Measurements from ENCODE around the gene MGLL. TPM values are rescaled to one million over a fixed set of nuclear protein-coding genes. Genes with fewer than 3 reads are reported as not detected.

Gene MGLL
- total RNA-seq, 6 experiments from 2014 or later: 128 to 144 (median 129) TPM

- no peak for TF ChIP-seq CTCF (IDR thresholded peaks at IDR 0.05)
- DNase-seq: no peak
- H3K27ac Mint-ChIP-seq: peak overlapping the region; percentile 91
- 0 out of 2 replicates have a peak, but pooled peaks cover 9% of the 10 kb centered on the region for H3K36me3 Mint-ChIP-seq (ENCODE audit: low read depth)
- H3K27me3 Mint-ChIP-seq (ENCODE audit: insufficient read depth): no peaks in the 10 kb centered on the region
- peaks cover 92% of the 10 kb centered on the region for H3K4me1 Mint-ChIP-seq (ENCODE audit: low read depth)
- H3K9me3 Mint-ChIP-seq: no peaks in the 10 kb centered on the region
- no peak overlapping the region for H3K4me3 Mint-ChIP-seq
These were observed 75.2 kb downstream of the MGLL start for GRCh38 chr3:127747066-127747465.

- Mint-ChIP-seq H3K4me3 (no peak overlapping the region; the same call in 1 of the 2 replicates), H3K9me3 (no peaks in the 10 kb centered on the region), H3K27ac (peak overlapping the region; percentile 91), H3K36me3 (ENCODE audit: low read depth) (0 out of 2 replicates have a peak, but pooled peaks cover 13% of the 10 kb centered on the region), H3K27me3 (ENCODE audit: insufficient read depth) (no peaks in the 10 kb centered on the region), H3K4me1 (ENCODE audit: low read depth) (peaks cover 92% of the 10 kb centered on the region)
- DNase-seq: no peak
- TF ChIP-seq CTCF (IDR thresholded peaks at IDR 0.05): peak; percentile 59
These were observed 75.8 kb downstream of the MGLL start for GRCh38 chr3:127746400-127747057.

DNA sequence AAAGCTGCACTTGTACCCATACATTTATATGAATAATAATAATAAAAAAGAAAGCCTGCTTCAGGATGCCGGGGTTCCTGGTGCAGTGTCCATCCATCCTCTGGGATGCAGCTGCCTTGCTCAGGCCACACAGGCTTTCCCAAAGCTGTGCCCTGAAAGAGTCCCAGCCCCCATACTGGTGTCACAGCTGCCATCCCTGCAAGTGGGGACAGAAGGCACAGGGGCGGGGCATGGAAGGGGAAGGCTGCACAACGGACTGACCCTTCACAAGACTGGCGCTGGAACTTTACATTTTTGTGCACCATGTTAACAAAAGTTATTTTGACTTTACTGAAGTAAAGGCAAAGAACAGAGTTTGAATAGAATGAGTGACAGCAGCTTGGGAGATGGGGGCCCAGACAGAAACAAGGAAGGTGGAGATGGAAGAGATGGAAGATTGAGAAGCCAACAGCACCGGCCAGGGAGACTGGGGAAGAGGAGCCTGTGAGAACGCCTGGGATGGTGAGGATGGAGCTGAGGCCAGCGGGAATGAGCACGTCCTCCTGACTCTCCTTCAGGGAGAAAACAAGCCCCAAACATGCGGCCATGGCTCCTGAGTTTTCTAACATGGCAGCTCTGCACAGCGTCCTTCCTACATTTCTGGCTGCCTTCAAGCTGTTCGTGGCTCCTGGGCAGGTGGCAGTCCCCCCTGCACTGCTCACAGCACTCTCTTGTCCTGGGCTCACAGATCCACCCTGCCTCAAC is 76.5 kb downstream of the MGLL start:
- H3K4me1 Mint-ChIP-seq (ENCODE audit: low read depth): peaks cover 89% of the 10 kb centered on the region
- H3K9me3 Mint-ChIP-seq: no peaks in the 10 kb centered on the region
- 0 out of 2 replicates have a peak, but pooled peaks cover 16% of the 10 kb centered on the region for H3K36me3 Mint-ChIP-seq (ENCODE audit: low read depth)
- no peak for TF ChIP-seq CTCF (IDR thresholded peaks at IDR 0.05)
- no peak for DNase-seq
- no peaks in the 10 kb centered on the region for H3K27me3 Mint-ChIP-seq (ENCODE audit: insufficient read depth)
- H3K4me3 Mint-ChIP-seq: no peak overlapping the region; the same call in 1 of the 2 replicates
- peak overlapping the region; percentile 57 for H3K27ac Mint-ChIP-seq

- Mint-ChIP-seq H3K27me3 (ENCODE audit: insufficient read depth) (peaks cover 5% of the 10 kb centered on the region; the same call in 1 of the 2 replicates), H3K4me3 (no peak overlapping the region), H3K9me3 (no peaks in the 10 kb centered on the region), H3K4me1 (ENCODE audit: low read depth) (peaks cover 88% of the 10 kb centered on the region), H3K27ac (no peak overlapping the region), H3K36me3 (ENCODE audit: low read depth) (0 out of 2 replicates have a peak, but pooled peaks cover 16% of the 10 kb centered on the region)
- DNase-seq: no peak
- no peak for TF ChIP-seq CTCF (IDR thresholded peaks at IDR 0.05)
These were observed 77.4 kb downstream of the MGLL start for GRCh38 chr3:127744875-127745274.

DNA sequence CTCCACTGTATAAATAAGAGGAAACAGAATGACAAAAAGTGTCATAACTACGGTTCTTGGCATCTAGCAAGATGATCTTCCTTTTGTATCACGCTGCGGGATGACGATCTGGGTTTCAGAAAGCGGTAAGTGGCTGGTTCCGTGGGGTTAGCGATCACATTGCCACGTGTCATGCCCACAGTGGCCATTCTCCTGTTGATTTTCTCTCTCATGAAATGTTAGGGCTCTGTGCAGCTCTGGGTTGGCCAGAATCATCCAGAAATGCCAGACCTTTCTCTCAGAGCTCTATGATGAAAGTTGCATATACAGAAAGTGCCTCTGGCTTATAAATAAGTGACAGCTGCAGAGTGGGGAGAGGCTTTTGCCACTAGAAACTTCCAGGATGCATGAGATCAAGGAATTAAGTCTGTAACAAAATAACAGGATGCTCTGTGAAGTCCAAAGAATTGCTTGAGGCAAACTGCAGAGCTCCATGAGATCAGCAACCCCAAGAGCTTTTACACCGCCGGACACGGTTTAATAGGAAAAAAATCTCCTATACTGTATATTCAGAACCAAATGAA is 78.0 kb downstream of the MGLL start:
- Mint-ChIP-seq H3K4me1 (ENCODE audit: low read depth) (peaks cover 88% of the 10 kb centered on the region), H3K27ac (peak overlapping the region; percentile 78), H3K36me3 (ENCODE audit: low read depth) (0 out of 2 replicates have a peak, but pooled peaks cover 16% of the 10 kb centered on the region), H3K9me3 (no peaks in the 10 kb centered on the region), H3K27me3 (ENCODE audit: insufficient read depth) (peaks cover 5% of the 10 kb centered on the region; the same call in 1 of the 2 replicates), H3K4me3 (peak overlapping the region; percentile 53; the same call in 1 of the 2 replicates)
- DNase-seq: no peak
- TF ChIP-seq CTCF (IDR thresholded peaks at IDR 0.05): no peak

Data from HFFc6 (cell line).